B cell (primary cell): ENCODE data around the gene SLC25A52.

Source experiments
- EZH2 ChIP-seq: IDR thresholded peaks from 2 replicates; pipeline ENCODE4 v1.6.1; 2012; ENCODE audit warnings: borderline replicate concordance, low read depth, mild to moderate bottlenecking, moderate library complexity, low read length; ENCODE audit not compliant: insufficient read depth, poor library complexity, severe bottlenecking
- TF ChIP-seq, protein P1 (sequence below): fragments of 200-600 bp; IDR thresholded peaks from one replicate; pipeline ENCODE4 v1.8.0; 2022; ENCODE audit warnings: antibody characterized with exemption, mild to moderate bottlenecking

DNA sequence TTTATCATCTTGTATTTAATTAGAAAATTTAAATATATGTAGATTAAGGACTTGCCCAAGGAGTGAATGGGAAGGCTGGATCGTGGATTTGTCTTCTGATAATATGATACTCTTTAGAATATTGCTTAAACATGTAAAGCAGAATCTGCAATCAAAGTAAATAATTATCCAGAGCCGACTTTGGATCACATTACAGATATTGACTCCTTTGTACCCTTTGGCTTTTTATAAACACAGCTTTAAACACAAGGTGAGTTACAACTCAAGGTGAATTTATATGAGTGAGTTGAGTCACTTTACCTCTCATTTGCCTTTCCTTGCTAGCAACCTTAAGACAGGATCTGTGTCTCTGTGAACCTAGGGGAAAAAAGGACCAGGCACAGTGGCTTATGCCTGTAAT lies 37.7 kb upstream of the SLC25A52 start:
- TF ChIP-seq, protein P1, sequence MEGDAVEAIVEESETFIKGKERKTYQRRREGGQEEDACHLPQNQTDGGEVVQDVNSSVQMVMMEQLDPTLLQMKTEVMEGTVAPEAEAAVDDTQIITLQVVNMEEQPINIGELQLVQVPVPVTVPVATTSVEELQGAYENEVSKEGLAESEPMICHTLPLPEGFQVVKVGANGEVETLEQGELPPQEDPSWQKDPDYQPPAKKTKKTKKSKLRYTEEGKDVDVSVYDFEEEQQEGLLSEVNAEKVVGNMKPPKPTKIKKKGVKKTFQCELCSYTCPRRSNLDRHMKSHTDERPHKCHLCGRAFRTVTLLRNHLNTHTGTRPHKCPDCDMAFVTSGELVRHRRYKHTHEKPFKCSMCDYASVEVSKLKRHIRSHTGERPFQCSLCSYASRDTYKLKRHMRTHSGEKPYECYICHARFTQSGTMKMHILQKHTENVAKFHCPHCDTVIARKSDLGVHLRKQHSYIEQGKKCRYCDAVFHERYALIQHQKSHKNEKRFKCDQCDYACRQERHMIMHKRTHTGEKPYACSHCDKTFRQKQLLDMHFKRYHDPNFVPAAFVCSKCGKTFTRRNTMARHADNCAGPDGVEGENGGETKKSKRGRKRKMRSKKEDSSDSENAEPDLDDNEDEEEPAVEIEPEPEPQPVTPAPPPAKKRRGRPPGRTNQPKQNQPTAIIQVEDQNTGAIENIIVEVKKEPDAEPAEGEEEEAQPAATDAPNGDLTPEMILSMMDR: no peak
- no peak for TF ChIP-seq EZH2
